ENCODE data around the gene COL9A1. TPM values are rescaled to one million over a fixed set of nuclear protein-coding genes. Genes with fewer than 3 reads are reported as not detected.

Gene COL9A1
- total RNA-seq, 1 experiment from 2014 or later, result not detected

DNA sequence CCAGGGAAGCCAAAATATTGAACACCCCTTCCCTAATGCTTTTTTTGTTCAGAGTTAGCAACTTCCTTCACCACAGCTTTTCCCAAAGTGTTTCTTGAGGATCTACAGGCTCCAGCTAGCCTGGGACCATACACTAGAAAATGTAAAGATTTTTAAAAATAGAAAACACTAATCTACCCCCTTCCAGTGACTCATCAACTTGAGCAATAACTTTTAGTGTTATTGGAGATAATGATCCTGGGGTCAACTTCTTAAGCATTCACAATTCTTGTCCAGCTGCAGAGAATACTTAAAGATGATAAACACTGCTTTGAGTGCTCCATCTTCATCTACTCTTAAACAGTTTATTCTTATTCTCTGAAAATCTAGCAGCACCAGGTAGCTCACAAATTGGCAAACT, 131.6 kb downstream of the COL9A1 start:
- H3K36me3 ChIP-seq (ENCODE audit: control insufficient read depth, insufficient read depth, low read length), result no peaks in the 10 kb centered on the region
- DNase-seq (ENCODE audit: low read depth, low spot score) (no peak), ATAC-seq (no peak)
- TF ChIP-seq, protein P1, sequence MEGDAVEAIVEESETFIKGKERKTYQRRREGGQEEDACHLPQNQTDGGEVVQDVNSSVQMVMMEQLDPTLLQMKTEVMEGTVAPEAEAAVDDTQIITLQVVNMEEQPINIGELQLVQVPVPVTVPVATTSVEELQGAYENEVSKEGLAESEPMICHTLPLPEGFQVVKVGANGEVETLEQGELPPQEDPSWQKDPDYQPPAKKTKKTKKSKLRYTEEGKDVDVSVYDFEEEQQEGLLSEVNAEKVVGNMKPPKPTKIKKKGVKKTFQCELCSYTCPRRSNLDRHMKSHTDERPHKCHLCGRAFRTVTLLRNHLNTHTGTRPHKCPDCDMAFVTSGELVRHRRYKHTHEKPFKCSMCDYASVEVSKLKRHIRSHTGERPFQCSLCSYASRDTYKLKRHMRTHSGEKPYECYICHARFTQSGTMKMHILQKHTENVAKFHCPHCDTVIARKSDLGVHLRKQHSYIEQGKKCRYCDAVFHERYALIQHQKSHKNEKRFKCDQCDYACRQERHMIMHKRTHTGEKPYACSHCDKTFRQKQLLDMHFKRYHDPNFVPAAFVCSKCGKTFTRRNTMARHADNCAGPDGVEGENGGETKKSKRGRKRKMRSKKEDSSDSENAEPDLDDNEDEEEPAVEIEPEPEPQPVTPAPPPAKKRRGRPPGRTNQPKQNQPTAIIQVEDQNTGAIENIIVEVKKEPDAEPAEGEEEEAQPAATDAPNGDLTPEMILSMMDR (IDR thresholded peaks at IDR 0.05), result no peak
- TF ChIP-seq, protein P2, sequence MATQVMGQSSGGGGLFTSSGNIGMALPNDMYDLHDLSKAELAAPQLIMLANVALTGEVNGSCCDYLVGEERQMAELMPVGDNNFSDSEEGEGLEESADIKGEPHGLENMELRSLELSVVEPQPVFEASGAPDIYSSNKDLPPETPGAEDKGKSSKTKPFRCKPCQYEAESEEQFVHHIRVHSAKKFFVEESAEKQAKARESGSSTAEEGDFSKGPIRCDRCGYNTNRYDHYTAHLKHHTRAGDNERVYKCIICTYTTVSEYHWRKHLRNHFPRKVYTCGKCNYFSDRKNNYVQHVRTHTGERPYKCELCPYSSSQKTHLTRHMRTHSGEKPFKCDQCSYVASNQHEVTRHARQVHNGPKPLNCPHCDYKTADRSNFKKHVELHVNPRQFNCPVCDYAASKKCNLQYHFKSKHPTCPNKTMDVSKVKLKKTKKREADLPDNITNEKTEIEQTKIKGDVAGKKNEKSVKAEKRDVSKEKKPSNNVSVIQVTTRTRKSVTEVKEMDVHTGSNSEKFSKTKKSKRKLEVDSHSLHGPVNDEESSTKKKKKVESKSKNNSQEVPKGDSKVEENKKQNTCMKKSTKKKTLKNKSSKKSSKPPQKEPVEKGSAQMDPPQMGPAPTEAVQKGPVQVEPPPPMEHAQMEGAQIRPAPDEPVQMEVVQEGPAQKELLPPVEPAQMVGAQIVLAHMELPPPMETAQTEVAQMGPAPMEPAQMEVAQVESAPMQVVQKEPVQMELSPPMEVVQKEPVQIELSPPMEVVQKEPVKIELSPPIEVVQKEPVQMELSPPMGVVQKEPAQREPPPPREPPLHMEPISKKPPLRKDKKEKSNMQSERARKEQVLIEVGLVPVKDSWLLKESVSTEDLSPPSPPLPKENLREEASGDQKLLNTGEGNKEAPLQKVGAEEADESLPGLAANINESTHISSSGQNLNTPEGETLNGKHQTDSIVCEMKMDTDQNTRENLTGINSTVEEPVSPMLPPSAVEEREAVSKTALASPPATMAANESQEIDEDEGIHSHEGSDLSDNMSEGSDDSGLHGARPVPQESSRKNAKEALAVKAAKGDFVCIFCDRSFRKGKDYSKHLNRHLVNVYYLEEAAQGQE (IDR thresholded peaks at IDR 0.05; ENCODE audit: insufficient read depth in 1 of 2, low read depth in 2 of 2, low read length in 1 of 2), result no peak
- TF ChIP-seq TCF7L2 (IDR thresholded peaks at IDR 0.05; ENCODE audit: low read depth, low read length), result no peak
- no peak for TF ChIP-seq SIN3A (IDR thresholded peaks at IDR 0.05; ENCODE audit: borderline replicate concordance, insufficient read depth, low read depth, low read length)
- no peak for TF ChIP-seq POLR2AphosphoS5 (IDR thresholded peaks at IDR 0.05; ENCODE audit: low read depth, low read length)
- ChIA-PET CTCF (no interaction called here), POLR2A (no interaction called here)
- no peak overlapping the region for H3K4me3 ChIP-seq (ENCODE audit: low read depth in 2 of 2, low read length in 2 of 2)
- intact Hi-C loops (cut with micrococcal nuclease; ENCODE audit: unreplicated experiment) (no loop called here), in situ Hi-C loops (cut with HindIII; ENCODE audit: low pct_unique_long_range_greater_than_20kb, low sequenced_read_pairs) (no loop called here)
- no peak overlapping the region for H3K27ac ChIP-seq (ENCODE audit: low read length)
- H3K4me1 ChIP-seq (ENCODE audit: control insufficient read depth, insufficient read depth, low read length), result no peaks in the 10 kb centered on the region
- no peaks in the 10 kb centered on the region for H3K9me3 ChIP-seq (ENCODE audit: control insufficient read depth, insufficient read depth, low read depth, low read length)
- H3K27me3 ChIP-seq (ENCODE audit: control insufficient read depth, insufficient read depth, low read length), result peaks cover 13% of the 10 kb centered on the region
- BruUV-seq (replicated peaks), result no TSS peak

DNA sequence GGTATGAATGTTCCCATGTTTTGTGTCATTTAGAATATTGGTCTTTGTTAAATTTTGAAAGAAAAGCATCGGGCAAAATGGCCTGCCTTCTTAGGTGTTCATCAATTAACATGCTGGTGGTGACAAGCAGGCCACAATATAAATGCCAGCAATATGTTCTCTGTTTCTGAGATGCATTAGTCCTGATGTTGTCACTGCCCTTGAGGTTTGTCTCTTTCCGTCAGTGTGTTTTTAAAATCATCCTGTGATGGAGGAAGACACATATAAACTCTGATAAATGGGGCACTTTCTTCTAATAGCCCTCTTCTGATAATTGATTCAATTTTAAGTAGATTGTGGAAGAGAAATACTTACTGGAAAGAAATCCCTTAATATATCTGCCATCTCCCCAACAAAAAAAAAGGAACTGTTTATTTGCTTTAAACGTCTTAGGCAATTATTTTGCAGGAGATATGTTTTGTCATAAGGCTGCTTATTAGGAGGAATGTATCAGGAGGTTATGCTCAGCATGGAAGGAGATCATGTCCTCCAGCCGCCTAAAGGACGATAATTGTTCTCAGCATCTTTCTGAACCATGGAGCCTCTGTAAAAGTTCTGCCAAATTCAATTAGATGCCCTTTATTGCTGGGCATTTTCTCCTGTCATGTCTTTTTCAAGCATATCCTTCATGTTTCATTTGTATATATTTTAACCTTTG, 134.1 kb downstream of the COL9A1 start:
- Histone ChIP-seq H3K9me3 (ENCODE audit: control insufficient read depth, insufficient read depth, low read depth, low read length) (no peaks in the 10 kb centered on the region), H3K27me3 (ENCODE audit: control insufficient read depth, insufficient read depth, low read length) (peaks cover 15% of the 10 kb centered on the region), H3K27ac (ENCODE audit: low read length) (no peak overlapping the region), H3K36me3 (ENCODE audit: control insufficient read depth, insufficient read depth, low read length) (no peaks in the 10 kb centered on the region), H3K4me3 (ENCODE audit: low read depth in 2 of 2, low read length in 2 of 2) (no peak overlapping the region), H3K4me1 (ENCODE audit: control insufficient read depth, insufficient read depth, low read length) (0 out of 2 replicates have a peak, but pooled peaks cover 3% of the 10 kb centered on the region)
- DNase-seq (ENCODE audit: low read depth, low spot score) (no peak), ATAC-seq (no peak)
- CTCF ChIA-PET, result no interaction called here
- POLR2A ChIA-PET, result no interaction called here
- no TSS peak for BruUV-seq (replicated peaks)
- intact Hi-C loops (cut with micrococcal nuclease; ENCODE audit: unreplicated experiment) (loop anchor here (5.0 kb wide), 1 partner anchor 437 kb away; no protein-coding TSS in a partner anchor), in situ Hi-C loops (cut with HindIII; ENCODE audit: low pct_unique_long_range_greater_than_20kb, low sequenced_read_pairs) (no loop called here)
- TF ChIP-seq SIN3A (IDR thresholded peaks at IDR 0.05; ENCODE audit: borderline replicate concordance, insufficient read depth, low read depth, low read length) (no peak), POLR2AphosphoS5 (IDR thresholded peaks at IDR 0.05; ENCODE audit: low read depth, low read length) (no peak), TCF7L2 (IDR thresholded peaks at IDR 0.05; ENCODE audit: low read depth, low read length) (no peak)
- TF ChIP-seq, protein P1 (IDR thresholded peaks at IDR 0.05), result no peak
- TF ChIP-seq, protein P2 (IDR thresholded peaks at IDR 0.05; ENCODE audit: insufficient read depth in 1 of 2, low read depth in 2 of 2, low read length in 1 of 2), result no peak
